Activated gamma-delta T cell treated with anti-CD3 and anti-CD28 coated beads, Interleukin-2, amount 50 U/mL, for 16 hours (primary cell): ENCODE results near the gene MORN2.
"Not testable (repeated sequence)": the region's sequence is repeated elsewhere in the genome, so short reads cannot be mapped to it uniquely, and the experiment has no call there.

Experiments used
- DNase-seq: peaks from one replicate; pipeline ENCODE4 v3.0.0-alpha.2; 2020; ENCODE audit warnings: low read depth

MORN2 gene

DNA sequence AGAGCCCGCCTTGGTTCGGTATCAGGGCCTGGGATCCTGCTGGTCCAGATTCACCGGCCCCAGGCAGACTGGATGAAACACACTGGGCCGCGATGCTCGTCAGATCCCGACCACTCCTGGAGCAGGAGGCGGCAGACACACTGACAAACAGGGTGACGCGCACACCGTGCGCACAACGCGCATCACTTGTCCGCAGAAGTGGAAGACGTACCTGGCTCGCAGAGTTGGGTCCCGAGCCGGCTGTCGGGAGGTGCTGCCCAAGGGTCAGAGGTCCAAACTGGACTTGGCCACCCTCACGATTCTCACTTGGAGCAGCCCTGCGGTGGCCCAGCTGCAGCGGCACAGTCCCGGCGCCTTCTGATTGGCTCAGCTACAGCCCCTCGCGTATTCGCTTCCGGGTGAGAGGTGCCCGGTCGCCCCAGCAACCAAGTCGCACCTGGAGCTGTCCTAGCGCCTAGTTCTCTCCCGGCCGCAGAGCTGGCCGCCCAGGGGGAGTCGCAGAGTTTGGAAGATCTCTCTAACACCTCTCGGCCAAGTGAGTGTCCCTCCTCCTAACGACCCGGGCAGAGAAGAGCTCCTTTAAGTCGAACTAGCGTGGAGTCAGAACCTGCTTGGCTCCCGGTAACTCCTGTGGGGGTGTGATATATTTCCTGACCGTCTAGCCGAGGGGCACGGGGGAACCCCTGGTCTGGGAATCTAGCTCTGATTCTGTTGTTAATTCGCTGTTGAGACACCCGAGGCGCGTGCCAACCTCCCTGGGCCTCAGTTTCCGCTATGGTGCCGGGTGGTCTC lies at the start of gene MORN2, which contains the start of gene DHX57:
Gene MORN2, plus strand, starts transcription at position 401 of the 792 bp plus-strand sequence.
Gene DHX57, minus strand, starts transcription at position 359 of the 792 bp plus-strand sequence. CDS start 7,529 bp downstream, outside the sequence.
- peak; percentile 53 for DNase-seq

DNA sequence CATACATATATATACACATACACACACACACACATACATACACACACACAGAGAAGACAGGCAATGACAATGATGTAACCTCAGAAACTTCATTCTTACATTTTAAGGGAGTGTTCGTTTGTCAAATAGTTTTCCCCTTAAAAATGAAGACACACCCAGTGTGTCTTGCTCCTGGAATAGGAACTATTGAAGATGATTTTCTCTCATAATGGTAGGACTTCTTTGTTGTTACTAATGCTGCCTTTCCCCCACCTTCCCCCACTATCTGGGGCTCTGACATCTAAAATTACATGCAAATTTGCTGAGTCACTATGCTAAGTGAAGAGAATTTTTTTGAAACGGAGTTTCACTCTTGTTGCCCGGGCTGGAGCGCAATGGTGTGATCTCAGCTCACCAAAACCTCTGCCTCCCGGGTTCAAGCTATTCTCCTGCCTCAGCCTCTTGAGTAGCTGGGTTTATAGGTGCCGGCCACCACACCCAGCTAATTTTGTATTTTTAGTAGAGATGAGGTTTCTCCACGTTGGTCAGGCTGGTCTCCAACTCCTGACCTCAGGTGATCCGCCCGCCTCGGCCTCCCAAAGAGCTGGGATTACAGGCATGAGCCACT lies 48.1 kb upstream of the MORN2 start:
- DNase-seq, result not testable (repeated sequence)

DNA sequence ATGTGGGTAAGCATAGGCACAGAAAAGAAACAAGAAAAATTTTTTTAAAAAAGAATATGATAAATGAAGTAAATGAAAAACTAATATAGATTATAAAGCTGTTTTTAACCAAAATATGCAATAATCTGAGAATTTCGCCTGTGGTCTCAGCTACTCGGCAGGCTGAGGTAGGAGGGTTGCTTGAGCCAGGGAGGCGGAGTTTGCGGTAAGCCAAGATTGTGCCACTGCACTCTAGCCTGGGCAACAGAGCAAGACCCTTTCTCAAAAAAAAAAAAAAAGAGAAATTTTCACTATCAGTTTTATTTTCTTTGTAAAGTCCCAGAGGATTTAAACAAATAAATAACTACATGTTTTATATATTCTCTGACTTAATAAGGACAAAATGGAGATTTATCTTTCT lies 47.3 kb upstream of the MORN2 start:
- no peak for DNase-seq

DNA sequence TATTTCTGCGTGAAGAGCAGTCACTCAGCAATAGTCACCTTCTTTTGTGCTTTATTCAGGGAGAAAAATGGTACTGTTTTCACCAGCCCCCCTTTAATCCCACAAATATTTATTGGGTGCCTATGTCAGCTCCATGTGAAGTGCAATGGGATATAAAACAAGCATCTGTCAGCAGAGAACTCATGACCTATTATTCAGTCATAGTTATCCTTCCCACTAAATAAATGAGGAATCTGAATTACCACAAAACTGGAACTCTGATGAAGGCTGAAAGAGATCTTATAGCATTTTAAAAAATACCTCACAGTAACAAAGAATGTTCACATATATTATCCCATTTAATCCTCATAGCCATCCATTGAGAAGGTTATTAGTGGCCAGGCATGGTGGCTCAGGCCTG lies 45.8 kb upstream of the MORN2 start:
- no peak for DNase-seq

GRCh38 chr2:38830526-38831159 lies 45.1 kb upstream of the MORN2 start:
- DNase-seq, result no peak

- no peak for DNase-seq
These were observed 40.7 kb upstream of the MORN2 start for GRCh38 chr2:38835015-38835601.

GRCh38 chr2:38835990-38836389 lies 39.8 kb upstream of the MORN2 start:
- no peak for DNase-seq

DNA sequence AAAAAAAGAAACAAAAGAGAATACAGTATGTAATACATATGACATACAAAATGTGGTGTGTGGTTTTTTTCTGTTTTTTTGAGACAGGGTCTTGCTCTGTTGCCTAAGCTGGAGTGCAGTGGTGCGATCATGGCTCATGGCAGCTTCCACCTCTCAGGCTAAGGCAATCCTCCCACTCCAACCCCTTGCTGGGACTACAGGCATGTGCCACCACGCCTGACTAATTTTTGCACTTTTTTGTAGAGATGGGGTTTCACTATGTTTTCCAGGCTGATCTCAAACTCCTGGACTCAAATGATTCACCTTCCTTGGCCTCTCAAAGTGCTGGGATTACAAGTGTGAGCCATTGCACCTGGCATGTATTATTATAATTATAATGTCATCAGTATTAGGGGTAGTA lies 39.0 kb upstream of the MORN2 start:
- DNase-seq, result no peak

GRCh38 chr2:38850045-38850444 lies 25.7 kb upstream of the MORN2 start:
- no peak for DNase-seq

GRCh38 chr2:38856165-38856564 lies 19.6 kb upstream of the MORN2 start:
- no peak for DNase-seq

GRCh38 chr2:38862476-38862875 lies 13.3 kb upstream of the MORN2 start:
- DNase-seq, result no peak

DNA sequence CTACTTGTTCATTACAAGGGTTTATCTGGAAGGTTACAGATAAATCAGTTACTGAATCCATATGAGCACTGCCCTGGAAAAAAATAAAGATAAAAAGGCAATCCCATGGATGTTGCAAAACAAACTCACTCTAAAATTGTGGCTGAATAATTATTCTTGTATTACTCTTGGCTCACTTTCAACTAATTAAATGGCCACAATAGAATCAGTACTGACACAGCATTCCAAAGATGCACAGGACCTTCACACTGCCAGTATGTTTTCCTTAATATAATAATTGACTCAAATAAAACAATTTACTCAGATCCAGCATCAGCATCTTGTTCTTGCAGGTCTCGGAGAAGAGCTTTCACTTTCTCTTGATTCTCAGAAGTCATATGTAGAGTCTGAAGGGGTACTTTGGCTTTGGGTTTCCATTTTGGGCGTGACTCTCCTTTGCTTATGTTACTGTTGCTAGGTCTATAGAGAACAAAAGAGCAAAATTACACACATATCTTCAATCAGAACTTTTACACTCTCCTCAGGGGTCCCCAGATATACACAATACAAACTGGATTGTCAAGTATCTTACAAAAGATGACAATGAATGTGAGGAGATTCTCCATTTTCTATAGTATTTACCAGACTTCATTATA lies 12.6 kb upstream of the MORN2 start:
- no peak for DNase-seq

- no peak for DNase-seq
These were observed 8.9 kb upstream of the MORN2 start for GRCh38 chr2:38866773-38867443.

GRCh38 chr2:38871432-38871831 lies 4.3 kb upstream of the MORN2 start:
- no peak for DNase-seq

DNA sequence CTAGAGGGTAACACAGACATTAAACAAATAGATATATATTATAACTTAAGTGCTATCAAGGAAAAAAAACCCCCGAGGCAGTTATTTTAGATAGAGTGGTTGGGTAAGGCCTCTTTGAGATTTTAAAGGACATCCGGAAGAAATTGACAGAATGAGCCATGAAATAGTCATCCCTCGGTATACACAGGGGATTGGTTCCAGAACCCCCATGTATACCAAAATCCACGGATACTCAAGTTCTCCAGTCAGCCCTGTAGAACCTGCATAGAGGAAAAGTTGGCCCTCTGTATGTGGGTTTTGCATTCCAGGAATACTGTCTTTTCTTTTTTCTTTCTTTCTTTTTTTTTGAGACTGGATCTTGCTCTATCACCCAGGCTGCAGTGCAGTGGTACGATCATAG lies 2.0 kb upstream of the MORN2 start:
- no peak for DNase-seq

DNA sequence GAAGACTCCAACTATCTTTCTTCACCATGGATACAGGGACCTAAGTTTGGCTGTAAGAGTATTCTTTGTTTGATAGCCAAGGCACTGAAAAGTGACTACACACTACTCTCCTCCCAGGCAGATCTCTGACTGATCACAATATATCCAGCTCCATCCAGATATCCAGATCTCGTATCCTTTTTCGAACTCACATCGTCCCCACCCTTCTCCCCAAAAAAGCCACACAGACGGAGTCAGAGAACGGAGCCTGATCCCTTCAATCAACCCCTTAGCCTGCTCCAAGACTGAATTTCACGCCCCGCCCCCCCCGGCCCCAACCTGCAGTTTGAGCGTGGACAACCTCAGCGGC lies 575 bp upstream of the MORN2 start:
- DNase-seq, result no peak

- DNase-seq, result no peak
These were observed 631 bp downstream of the MORN2 start for GRCh38 chr2:38876407-38876806.

- no peak for DNase-seq
These were observed 10.3 kb downstream of the MORN2 start for GRCh38 chr2:38886063-38886462.

DNA sequence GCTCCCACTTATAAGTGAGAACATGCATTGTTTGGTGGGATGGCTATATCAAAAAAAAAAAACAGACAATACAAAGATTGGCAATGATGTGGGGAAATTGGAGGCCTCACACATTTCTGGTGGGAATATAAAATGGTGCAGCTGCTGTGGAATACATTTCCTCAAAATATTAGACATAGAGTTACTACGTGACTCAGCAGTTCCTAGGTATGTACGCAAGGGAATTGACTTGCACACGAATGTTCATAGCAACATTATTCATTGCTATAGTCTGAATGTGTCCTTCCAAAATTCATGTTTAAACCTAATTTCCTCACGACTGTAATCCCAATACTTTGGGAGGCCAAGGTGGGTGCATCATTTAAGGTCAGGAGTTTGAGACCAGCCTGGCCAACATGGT lies 11.6 kb downstream of the MORN2 start:
- no peak for DNase-seq

DNA sequence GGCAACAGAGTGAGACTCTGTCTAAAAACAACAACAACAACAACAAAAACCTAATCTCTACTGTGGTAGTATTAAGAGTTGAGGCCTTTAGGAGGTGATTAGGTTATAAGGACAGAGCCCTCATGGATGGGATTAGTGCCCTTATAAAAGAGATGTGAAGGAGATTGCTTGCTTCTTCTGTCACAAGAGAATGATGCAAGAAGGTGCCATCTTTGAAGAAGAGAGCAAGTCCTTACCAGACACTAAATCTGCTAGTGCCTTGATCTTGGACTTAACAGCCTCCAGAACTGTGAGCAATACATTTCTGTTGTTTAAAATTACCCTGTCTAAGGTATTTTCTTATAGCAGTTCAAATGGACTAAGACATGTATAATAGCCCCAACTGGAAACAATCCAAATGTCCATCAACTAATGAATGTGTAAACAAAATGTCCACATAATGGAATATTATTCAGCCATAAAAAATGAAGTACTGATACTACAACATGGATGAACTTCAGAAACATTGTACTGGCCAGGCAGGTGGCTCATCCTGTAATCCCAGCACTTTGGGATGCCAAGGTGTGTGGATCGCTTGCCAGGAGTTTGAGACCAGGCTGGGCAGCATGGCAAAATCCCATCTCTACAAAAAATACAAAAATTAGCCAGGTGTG lies 12.3 kb downstream of the MORN2 start:
- no peak for DNase-seq

GRCh38 chr2:38889045-38889444 lies 13.3 kb downstream of the MORN2 start:
- DNase-seq, result no peak
